Colon (tissue), 2 donors: Measurements from ENCODE around the gene TRIO.

Experiments
- FAIRE-seq: peaks from 2 replicates; lab custom pipeline; 2012; peaks lifted over from hg19 to GRCh38; lab: Jason Lieb, UNC
- donor health status: control.
- donor health status: control.

TRIO gene

DNA sequence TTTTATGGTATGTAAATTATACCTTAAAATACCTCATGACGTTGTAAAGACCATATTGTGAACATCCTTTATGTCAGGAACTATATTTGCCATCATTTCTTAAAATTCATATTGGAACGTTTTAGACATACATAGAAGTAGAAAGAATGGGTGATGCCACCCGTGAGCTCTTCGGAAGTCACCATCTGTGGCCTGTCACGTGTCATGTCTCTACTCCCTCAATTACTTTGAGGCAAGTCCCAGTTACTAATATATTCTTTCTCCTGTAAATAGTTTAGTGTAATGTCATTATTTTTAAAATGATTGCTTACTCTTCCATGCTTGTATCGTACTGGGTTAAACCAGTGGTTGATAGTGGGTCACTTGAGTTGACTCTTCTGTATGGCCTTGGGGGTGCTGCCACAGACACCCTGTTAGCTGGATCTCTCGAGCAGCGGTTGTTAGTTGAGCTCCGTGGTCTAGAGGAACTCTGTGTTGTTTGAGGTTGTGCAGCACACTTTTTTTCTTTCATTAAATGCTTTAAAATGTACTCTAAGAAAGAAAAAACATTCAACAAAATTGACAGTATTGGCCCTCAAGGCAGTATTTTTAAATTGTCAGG is 66.2 kb downstream of the TRIO start:
- no peak for FAIRE-seq

GRCh38 chr5:14209836-14210235 is 66.7 kb downstream of the TRIO start:
- FAIRE-seq, result no peak

DNA sequence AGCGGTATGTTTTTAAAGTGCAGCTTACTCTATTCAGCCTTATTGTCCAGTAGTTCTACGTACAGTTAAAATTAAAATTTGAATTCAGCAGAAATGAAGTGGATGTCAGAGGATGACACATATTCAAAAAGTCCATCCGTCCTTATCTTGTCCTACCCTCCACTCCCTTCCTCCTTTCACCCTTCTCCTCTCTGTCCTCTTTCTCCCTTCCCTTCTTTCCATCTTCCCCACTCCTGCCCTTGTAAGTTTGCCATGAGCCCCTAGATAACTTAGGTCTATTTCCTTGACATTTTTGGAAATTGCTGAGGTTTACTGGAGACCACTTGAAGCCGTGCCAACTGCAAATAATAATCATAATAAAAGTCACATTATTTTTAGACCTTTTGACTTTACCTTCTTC is 67.6 kb downstream of the TRIO start:
- FAIRE-seq, result no peak

GRCh38 chr5:14211818-14212803 is 69.0 kb downstream of the TRIO start:
- FAIRE-seq, result no peak

- no peak for FAIRE-seq
Measured at GRCh38 chr5:14212838-14213237, 69.7 kb downstream of the TRIO start.

DNA sequence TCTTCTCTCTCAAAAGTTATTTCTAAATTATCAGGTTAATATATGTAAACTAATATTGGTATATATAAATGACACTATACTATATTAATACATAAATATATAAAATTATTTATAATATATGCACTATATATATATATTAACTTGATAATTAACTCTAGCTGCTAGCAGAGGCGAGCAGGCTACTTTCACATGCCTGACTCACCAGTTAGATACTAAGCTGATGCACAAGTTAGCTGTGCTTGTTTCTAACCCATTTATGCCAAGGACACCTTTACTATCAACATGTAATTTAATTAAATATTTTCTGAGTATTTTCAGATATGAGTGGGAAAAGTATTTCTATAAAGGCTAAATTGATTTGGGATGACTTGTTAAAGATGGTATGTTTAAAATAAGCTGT is 70.1 kb downstream of the TRIO start:
- no peak for FAIRE-seq

- no peak for FAIRE-seq
Measured at GRCh38 chr5:14213813-14214585, 70.9 kb downstream of the TRIO start.

DNA sequence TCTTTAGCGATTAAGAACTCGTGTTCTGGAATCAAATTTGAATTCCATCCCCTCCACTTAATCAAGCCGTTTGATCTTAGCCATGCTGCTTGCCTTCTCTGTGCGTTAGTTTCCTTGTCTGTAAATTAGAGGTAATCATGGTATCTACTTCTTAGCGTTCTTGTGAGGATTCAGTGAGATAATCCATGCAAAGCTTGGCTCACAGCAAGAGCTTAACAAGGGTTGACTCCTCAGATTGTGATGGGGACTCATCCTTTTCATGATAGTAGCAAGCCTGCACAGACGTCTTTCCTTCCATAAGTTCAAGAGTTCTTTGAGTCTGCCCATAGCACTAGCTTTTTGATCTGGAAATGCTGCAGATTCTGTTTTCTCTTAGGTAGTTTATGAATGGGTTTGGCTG is 72.8 kb downstream of the TRIO start:
- no peak for FAIRE-seq

DNA sequence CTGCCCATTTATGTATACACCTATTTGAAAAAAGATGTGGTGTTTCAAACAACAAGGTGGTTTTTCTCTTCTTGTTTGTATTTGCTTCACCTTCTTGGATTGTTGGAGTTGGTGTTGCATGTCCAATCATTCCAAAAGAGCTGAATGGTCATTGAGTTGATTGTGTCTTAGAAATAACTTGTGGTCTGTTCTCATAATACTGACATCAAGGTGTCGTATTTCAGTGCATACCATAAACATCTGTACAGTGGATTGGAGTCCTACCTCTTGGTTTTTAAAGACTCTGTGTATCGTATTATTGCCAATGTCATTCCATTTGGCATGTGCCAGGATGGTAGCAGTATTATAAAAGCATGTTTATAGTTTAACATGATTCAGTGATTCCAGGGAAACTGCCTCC is 73.2 kb downstream of the TRIO start:
- no peak for FAIRE-seq

DNA sequence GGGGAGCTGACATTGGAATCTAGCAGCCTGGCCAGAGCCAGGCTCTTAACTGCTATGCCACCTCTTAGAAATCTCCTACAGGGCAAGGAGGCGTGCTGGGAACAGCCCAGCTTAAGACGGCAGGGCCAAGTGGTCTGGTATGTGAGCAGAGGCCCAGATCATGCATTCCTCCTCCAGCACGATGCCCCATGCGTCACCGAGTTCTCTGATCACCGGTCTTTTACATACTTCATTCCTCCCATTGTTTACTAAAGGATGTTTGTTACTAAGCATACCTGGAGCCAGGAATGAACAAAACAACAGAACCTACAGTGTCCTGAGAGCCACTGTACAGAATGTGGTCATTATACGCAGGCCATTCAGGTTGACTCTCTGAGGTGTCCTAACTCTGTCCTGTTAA is 73.8 kb downstream of the TRIO start:
- FAIRE-seq, result no peak

GRCh38 chr5:14217587-14217986 is 74.4 kb downstream of the TRIO start:
- FAIRE-seq, result no peak

GRCh38 chr5:14218011-14218410 is 74.9 kb downstream of the TRIO start:
- no peak for FAIRE-seq

- FAIRE-seq, result no peak
Measured at GRCh38 chr5:14218480-14218879, 75.3 kb downstream of the TRIO start.

DNA sequence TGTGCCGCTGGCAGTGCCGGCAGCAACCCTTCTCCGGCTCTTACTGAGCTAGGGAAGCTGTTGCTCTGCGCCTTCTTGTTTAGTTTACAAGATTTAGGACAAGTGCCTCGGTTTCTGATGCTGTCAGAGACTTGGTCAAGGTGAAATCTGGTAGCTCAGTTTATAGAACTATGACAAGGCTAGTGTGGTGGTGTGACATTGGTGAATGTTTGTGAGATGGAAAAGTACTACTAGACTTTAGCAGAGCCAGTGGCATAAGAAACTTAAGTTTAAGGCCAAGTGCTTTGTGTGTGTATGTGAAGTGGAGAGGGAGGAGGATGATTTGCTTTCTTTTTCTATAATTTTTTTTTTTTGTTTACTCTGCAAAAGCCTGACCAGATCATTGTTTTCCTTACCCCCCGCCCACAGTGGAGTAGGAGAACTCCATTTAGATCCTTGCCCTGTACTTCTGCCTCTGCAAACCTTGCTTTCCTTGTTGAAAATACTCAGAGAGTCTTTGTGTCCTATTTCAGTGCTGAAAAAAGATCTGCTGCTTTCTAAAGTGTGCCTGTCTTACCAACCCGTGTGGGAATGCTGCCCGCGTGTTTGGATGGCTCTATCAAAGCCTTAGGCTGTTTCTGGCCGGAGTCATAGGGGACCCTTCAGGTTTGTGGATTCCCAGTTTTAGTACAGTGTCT is 75.9 kb downstream of the TRIO start:
- no peak for FAIRE-seq

- no peak for FAIRE-seq
Measured at GRCh38 chr5:14219800-14220512, 76.8 kb downstream of the TRIO start.

- FAIRE-seq, result no peak
Measured at GRCh38 chr5:14220642-14221041, 77.5 kb downstream of the TRIO start.

GRCh38 chr5:14221732-14222131 is 78.6 kb downstream of the TRIO start:
- FAIRE-seq, result no peak

- FAIRE-seq, result no peak
Measured at GRCh38 chr5:14222206-14222605, 79.1 kb downstream of the TRIO start.

DNA sequence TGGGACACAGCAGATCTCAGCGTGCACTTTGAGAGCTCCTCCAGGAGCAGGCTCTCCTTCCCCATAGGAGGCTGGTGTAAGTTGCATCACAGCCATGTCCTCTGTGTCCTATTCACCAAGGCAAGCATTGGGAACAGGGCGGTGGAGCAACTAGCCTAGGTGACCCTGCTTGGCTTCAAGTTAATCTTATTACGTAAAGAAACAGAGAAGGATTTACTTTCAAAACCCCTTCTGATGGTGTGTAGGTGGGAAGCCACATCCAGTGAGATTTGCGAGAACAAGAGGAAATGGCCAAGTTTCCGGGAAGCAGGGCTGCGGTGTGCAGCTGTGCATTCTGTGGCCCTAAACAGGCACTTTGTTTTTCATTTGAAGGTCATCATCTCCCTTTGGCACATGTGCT is 80.2 kb downstream of the TRIO start:
- no peak for FAIRE-seq

DNA sequence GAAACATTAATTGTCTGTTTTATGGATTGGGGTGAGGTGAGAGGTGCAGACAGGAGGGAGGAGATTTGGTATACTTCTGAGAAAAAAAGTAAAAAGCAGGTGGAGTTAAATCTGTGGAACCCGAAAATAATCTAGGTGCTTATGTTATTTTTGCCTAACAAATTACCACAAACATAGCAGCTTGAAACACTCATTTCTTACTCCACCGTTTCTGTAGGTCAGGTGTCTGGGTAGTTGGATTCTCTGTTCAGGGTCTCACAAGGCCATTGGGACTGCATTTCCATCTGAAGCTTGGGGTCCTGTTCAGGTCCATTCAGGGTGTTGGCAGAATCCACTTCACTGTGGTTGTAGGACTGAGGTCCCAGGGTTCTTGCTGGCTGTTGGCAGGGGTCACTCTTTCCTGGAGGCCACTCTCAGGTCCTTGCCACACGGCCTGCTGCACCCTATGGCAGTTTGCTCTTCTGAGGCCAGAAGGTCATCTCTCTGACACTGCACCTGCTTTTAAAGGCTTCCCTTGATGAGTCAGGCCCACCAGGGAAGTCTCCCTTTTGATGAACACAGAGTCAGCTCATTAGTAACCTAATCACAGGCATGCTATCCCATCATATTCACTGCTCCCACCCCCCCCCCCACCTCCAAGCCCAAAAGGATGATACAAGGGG is 82.2 kb downstream of the TRIO start:
- FAIRE-seq, result no peak

DNA sequence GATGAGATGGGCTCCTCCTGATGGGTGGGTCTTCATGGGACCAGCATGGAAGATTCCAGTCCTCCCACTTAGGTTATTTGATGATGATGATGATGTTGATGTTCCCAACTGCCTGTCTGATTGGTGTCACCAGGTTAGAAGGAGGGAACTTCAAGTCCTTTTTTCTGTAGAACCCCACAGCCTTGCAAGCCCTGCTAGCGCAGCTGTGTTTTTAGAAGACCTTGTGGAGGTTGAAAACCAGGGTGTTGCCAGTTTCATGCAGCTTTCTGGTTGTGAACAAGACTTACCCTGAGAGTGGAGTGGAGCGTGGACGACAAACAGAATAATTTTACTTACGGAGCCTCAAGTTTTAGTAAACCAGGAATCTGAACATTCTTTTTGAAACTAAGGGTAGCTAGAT is 83.0 kb downstream of the TRIO start:
- FAIRE-seq, result no peak
